KG1 (cell line): ENCODE results near the gene SMCHD1.
"Not testable (repeated sequence)": the region's sequence is repeated elsewhere in the genome, so short reads cannot be mapped to it uniquely, and the experiment has no call there.

Source experiments
- DNase-seq: peaks from one replicate; lab custom pipeline; 2025; lab: John Stamatoyannopoulos, UW

The SMCHD1 gene

GRCh38 chr18:2852460-2852859 lies 196.9 kb downstream of the SMCHD1 start:
- not testable (repeated sequence) for DNase-seq

- no peak for DNase-seq
Observed at GRCh38 chr18:2853173-2853925, 197.8 kb downstream of the SMCHD1 start.

- no peak for DNase-seq
Observed at GRCh38 chr18:2853926-2854664, 198.6 kb downstream of the SMCHD1 start.
